Activated CD8-positive, alpha-beta memory T cell treated with anti-CD3 and anti-CD28 coated beads, Interleukin-2, amount 50 U/mL, for 48 hours (primary cell): ENCODE results near the gene PIP4K2A.

Source experiments
- DNase-seq: peaks from one replicate; pipeline ENCODE4 v3.0.0-alpha.2; 2020

The PIP4K2A gene

GRCh38 chr10:22615819-22616499 is 98.4 kb downstream of the PIP4K2A start:
- no peak for DNase-seq

DNA sequence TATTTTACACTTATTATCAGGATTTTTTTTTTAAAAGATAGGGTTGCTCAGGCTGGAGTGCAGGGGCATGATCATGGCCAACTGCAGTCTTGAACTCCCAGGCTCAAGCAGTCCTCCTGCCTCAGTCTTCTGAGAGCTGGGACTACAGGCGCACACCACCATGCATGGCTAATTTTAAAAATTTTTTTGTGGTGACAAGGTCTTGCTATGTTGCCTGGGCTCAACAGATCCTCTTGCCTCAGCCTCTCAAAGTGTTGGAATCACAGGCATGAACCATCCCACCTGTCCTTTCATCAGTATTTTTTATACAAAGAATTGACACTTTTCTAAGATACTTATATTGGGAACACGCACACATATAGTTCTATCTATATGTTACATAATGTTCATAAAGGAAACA is 99.3 kb downstream of the PIP4K2A start:
- DNase-seq: no peak

- DNase-seq: no peak
Measured at GRCh38 chr10:22613011-22613410, 101.4 kb downstream of the PIP4K2A start.

DNA sequence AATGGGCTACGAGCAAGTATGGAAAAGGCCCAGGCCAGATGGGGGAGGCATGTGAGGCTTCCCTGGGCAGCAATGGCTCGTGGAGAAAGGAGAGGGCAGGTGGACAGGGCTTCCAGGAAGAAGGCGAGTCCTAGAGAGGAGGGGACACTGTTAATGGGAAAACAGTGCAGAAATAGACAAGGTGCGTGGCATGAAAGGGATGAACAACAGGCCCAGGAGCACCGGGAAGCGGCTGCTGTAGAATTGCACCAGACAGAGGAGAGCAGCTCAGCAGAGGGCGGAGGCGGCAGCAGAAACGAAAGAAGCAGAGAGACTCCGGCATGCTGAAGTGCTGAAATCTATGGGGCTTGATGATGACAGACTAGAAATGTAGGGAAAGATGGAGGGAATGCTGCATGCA is 102.1 kb downstream of the PIP4K2A start:
- DNase-seq: no peak

- DNase-seq: no peak
Measured at GRCh38 chr10:22611425-22612115, 102.8 kb downstream of the PIP4K2A start.

DNA sequence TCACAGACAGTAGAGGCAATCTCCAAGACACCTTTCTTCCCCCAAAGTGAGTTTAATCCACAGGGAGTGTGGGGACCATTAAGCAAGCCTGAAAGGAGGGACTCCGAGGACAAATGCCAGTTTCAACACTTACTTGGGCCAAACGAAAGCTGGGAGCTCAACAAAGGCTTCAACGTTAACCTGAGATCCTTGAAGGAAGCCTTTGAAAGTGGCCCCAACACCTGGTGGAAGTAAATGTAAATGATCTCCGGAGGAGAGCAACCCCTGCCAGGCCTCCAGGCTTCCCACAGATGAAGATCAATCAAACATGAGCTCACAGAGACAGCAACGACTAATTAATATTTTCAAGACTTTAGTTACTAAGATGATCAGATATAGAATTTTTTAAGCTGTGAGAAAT is 103.8 kb downstream of the PIP4K2A start:
- DNase-seq: no peak

DNA sequence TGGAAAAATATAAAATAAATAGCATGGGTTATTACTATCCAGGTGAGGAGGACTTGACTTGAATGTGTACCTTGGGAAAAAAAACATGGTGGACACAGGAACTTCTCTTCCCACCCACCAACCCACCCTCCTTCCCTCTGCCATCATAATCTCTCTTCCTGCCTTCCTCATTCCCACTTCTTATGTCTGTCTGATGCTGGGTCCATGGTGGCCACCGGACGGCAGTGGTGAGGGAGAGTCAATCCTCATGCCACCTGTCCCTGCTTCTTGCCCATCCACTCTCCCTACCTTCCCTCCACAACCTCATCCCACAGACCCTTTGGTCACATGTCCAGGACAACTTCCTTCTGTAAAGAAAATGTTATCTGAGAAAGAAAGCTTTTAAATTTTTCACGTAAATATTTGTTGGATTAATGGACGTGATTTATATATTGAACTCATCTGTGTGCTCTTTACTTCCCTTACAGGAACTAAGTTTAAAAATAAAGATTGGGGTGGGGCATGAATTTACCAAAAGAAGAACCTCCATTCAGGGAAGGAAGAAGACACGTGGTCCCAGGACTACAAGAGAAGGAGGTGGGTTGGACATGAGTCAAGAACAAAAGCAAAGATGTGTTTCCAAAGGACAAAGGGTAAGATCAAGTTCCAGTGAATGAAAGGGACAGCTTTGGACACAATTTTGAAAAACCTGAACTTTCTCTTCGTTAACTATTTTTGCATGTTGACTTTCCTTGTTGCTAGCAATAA is 104.5 kb downstream of the PIP4K2A start:
- DNase-seq: no peak

DNA sequence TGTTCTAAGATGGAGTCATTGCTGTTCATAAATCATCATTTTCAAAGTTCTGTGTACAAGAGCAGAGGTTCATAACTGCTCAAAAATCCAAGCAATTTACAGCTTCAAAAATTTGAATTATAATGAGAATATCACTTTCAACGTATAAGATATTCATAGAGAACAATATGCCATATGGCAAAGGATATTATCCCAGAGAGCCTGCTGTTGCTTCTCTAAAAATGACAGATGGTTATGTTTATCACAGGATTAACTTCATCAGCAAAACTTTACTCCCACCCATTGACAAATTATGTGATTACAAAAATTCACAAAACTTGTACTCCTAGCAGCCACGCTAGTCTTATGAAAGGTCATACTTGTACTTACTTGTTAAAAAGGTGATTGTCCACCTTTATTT is 105.1 kb downstream of the PIP4K2A start:
- no peak for DNase-seq

- no peak for DNase-seq
Measured at GRCh38 chr10:22607261-22607660, 107.1 kb downstream of the PIP4K2A start.

DNA sequence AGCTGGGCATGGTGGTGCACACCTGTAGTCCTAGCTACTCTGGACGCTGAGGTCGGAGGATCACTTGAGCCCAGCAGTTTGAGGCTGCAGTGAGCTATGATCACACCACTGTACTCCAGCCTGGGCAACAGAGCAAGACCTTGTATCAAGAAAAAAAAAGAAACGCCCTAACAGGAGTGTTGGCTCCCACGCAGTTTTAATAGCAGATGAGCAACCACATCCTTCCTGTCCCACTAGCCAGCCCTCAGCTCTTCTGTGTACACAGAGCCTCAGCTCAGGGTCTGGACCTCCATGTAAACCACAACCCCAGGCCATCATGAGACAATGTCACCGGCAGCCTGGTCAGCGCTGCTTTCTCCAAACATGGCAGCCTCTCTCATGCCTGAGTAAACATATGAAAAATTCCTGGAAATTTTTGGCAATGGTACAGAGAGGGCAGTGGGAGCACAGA is 108.2 kb downstream of the PIP4K2A start:
- no peak for DNase-seq

DNA sequence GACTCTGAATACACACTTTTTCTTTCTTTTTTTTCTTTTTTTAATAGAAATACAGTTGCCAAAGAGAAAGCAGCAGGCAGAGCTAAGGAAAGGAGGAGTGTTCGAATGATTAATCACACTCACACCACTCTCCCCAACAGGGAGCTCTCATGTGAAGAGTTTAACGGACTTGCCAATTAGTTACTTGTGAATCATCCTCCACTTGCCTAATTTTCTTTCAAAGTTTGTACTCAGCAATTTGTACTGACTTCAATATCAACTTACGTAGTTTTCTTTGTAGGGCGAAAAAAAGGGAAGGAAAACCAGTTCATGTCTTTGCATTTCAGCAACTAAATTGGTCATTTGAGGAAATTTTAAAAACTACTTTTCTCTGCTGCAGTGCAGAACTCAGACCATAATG is 109.2 kb downstream of the PIP4K2A start:
- DNase-seq: no peak

DNA sequence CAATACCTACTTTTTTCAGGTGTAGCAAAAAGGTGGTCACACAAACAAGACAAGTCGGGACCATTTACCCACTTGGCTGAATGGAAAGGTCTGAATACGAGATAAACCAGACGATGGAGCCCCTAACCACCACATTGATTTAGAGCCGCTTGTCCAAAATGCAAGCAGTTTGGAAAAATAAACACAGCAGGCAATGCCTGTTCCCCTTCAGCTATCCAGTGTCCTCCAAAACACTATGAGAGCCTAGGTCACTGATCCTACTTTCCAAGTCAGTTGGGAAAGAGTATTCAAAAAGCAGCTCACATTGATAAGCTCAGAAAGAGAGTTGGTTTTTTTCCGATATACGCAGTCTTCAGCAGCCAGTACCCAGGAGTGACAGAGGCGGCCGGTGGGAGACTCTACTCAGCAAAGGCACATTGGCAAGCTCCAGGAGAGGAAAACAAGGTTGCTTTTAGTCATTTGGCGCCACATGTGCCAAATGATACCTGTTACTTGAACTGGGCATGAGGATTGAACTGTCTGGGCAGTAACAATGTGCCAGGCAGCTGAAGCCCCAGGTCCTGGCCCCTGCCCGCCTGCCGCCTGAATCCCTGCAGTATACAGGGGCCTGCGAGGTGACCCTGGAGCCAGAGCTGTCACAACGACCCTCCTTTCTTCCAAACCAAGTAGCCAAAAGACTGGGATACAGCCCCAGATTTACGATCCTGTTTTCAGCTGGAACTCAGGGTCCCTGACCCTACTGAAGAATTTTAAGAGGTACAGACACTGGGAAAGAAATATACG is 109.8 kb downstream of the PIP4K2A start:
- no peak for DNase-seq

- DNase-seq: no peak
Measured at GRCh38 chr10:22603581-22603980, 110.8 kb downstream of the PIP4K2A start.

GRCh38 chr10:22601618-22602017 is 112.8 kb downstream of the PIP4K2A start:
- DNase-seq: peak; percentile 38

DNA sequence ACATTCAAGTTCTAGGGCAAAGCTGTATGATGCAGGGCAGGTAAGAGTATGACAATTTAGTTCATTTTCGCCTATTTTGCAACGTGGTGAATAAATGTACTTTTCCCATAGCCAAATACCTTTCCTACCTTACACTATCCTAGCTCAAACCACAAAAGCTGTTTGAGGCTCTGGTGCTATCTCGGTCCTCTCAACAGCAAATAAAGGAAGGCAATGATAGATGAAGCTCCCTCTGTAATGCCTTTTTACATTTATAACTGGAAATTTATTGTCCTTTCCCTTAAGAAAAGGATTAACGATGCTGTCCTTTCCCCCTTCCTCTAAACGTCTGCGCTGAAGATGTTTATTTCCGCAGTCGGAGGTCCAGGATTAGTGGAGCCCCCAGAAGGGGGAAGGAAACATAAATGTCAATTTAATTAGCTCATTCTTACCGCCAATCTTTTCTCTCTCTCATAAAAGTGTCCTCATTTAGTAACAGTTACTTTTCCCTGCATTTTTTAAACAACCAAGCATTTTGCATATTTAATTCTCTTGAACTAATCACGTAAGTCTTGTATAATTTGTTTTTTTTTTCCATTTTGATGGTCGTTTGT is 114.6 kb downstream of the PIP4K2A start:
- no peak for DNase-seq

- DNase-seq: peak; percentile 47
Measured at GRCh38 chr10:22599048-22599561, 115.3 kb downstream of the PIP4K2A start.

DNA sequence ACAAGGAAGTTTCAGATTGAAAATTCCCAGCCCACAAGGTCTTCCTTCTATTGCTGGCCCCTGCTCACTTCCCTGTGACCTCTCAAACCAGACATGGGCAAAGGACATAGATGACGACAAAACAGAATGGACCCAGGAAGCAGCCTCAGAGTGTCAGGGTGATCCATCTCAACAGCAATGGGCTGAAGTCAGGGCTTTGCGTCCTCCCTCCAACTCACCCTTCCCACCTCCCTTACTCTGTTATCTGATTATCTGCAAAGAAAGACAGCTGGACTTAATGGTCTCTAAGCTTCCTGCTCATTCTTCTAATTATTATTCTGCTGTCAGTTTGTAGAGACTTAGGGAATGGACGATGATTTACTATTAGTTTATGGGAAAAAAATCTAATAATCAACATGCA is 115.9 kb downstream of the PIP4K2A start:
- no peak for DNase-seq

- no peak for DNase-seq
Measured at GRCh38 chr10:22597138-22597537, 117.2 kb downstream of the PIP4K2A start.

DNA sequence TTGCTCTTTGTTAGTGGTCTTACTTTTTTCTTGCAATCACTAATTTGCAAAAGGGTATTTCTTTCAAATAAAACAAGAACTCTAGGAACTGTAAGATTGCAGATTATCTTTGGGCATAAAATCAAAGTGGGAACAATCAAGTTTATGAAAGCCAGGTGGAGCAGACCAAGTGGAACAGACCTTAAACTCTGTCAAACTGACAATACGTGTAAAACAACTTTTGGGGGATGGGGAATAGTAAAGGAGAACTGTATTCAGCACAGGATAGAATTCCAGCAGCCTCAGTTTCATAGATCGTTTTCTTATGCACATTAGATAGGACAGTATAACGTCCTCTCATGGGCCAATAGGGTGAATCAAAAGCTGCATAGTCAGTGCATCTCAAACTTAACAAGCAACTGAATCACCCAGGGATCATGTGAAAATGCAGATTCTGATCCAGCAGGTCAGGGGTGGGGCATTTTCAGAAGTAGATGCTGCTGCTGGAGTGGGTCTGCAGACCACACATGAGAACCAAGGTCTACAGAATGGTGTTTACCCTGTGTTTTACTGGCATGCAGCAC is 120.7 kb downstream of the PIP4K2A start:
- no peak for DNase-seq

DNA sequence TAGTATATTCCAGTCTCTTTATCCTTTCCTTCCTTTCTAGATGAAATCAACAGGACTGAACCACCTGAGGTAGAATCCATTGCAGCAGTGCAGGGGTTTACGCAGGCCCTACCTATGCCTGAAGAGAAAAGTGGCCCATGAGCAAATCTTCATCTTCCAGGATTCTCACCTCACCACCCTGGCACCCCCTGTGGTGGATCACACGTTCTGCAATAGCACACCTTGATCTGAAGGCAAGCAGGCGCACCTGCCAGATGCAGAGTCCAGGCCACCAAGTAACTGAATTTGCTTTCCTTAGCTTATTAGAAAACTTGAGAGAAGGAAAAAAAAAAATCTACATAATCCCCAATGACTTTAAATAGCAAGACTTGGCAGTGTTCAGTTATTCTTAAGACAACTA is 121.4 kb downstream of the PIP4K2A start:
- no peak for DNase-seq

- no peak for DNase-seq
Measured at GRCh38 chr10:22589851-22590514, 124.4 kb downstream of the PIP4K2A start.

- no peak for DNase-seq
Measured at GRCh38 chr10:22588462-22588861, 125.9 kb downstream of the PIP4K2A start.
